Measurements from ENCODE around the gene PCSK4. TPM values are rescaled to one million over a fixed set of nuclear protein-coding genes. Genes with fewer than 3 reads are reported as not detected.
"Not testable (repeated sequence)": the region's sequence is repeated elsewhere in the genome, so short reads cannot be mapped to it uniquely, and the experiment has no call there.

PCSK4 gene
- total RNA-seq, 6 experiments from 2014 or later: 0.34 to 1.2 (median 0.98) TPM

DNA sequence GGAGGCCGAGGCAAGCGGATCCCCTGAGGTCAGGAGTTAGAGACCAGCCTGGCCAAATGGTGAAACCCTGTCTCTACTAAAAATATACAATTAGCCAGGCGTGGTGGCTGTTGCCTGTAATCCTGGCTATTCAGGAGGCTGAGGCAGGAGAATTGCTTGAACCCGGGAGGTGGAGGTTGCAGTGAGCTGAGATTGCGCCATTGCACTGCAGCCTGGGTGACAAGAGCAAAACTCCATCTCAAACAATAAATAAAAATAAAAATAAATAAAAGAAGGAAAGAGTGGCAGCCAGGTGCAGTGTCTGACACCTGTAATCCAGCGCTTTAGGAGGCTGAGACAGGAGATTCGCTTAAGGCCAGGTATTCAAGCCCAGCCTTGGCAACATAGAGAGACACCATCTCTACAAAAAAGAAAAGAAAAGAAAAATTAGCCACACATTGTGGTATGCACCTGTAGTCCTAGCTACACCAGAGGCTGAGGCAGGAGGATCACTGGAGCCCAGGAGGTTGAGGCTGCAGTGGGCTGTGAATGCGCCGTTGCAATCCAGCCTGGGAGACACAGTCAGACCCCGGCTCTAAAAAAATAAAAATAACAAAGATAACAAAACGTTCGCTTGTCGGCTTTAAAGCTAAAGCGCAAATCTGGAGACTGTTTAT is 12.4 kb upstream of the PCSK4 start:
- H3K36me3 Mint-ChIP-seq (ENCODE audit: low read depth): peaks cover 6% of the 10 kb centered on the region; the same call in 1 of the 2 replicates
- peak overlapping the region; percentile 56 for H3K4me3 Mint-ChIP-seq
- H3K9me3 Mint-ChIP-seq: no peaks in the 10 kb centered on the region
- peaks cover under 1% of the 10 kb centered on the region; the same call in 1 of the 2 replicates for H3K4me1 Mint-ChIP-seq (ENCODE audit: low read depth)
- H3K27me3 Mint-ChIP-seq (ENCODE audit: insufficient read depth): peaks cover 13% of the 10 kb centered on the region
- no peak overlapping the region for H3K27ac Mint-ChIP-seq
- no peak for DNase-seq
- TF ChIP-seq, protein P1, sequence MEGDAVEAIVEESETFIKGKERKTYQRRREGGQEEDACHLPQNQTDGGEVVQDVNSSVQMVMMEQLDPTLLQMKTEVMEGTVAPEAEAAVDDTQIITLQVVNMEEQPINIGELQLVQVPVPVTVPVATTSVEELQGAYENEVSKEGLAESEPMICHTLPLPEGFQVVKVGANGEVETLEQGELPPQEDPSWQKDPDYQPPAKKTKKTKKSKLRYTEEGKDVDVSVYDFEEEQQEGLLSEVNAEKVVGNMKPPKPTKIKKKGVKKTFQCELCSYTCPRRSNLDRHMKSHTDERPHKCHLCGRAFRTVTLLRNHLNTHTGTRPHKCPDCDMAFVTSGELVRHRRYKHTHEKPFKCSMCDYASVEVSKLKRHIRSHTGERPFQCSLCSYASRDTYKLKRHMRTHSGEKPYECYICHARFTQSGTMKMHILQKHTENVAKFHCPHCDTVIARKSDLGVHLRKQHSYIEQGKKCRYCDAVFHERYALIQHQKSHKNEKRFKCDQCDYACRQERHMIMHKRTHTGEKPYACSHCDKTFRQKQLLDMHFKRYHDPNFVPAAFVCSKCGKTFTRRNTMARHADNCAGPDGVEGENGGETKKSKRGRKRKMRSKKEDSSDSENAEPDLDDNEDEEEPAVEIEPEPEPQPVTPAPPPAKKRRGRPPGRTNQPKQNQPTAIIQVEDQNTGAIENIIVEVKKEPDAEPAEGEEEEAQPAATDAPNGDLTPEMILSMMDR (IDR thresholded peaks at IDR 0.05): no peak

- TF ChIP-seq, protein P1 (IDR thresholded peaks at IDR 0.05): no peak
- no peak overlapping the region for H3K4me3 Mint-ChIP-seq
- no peak overlapping the region for H3K27ac Mint-ChIP-seq
- no peak for DNase-seq
- no peaks in the 10 kb centered on the region for H3K9me3 Mint-ChIP-seq
- peaks cover 16% of the 10 kb centered on the region for H3K27me3 Mint-ChIP-seq (ENCODE audit: insufficient read depth)
- H3K36me3 Mint-ChIP-seq (ENCODE audit: low read depth): peaks cover 6% of the 10 kb centered on the region; the same call in 1 of the 2 replicates
- no peaks in the 10 kb centered on the region for H3K4me1 Mint-ChIP-seq (ENCODE audit: low read depth)
Measured at GRCh38 chr19:1501200-1501595, 11.0 kb upstream of the PCSK4 start.

GRCh38 chr19:1499231-1499630 is 9.1 kb upstream of the PCSK4 start:
- H3K4me1 Mint-ChIP-seq (ENCODE audit: low read depth); H3K27ac Mint-ChIP-seq: not testable (repeated sequence)

GRCh38 chr19:1497578-1498235 is 7.6 kb upstream of the PCSK4 start:
- no peaks in the 10 kb centered on the region for H3K4me1 Mint-ChIP-seq (ENCODE audit: low read depth)
- H3K36me3 Mint-ChIP-seq (ENCODE audit: low read depth): no peaks in the 10 kb centered on the region
- TF ChIP-seq, protein P1 (IDR thresholded peaks at IDR 0.05): no peak
- no peak for DNase-seq
- no peak overlapping the region for H3K27ac Mint-ChIP-seq
- H3K27me3 Mint-ChIP-seq (ENCODE audit: insufficient read depth): peaks cover 13% of the 10 kb centered on the region; the same call in 1 of the 2 replicates
- no peaks in the 10 kb centered on the region for H3K9me3 Mint-ChIP-seq
- H3K4me3 Mint-ChIP-seq: no peak overlapping the region

More at GRCh38 chr19:1499231-1499630, 9.1 kb upstream of the PCSK4 start:
- not testable (repeated sequence) for H3K9me3 Mint-ChIP-seq; H3K4me3 Mint-ChIP-seq; DNase-seq; H3K36me3 Mint-ChIP-seq (ENCODE audit: low read depth)
- H3K27me3 Mint-ChIP-seq (ENCODE audit: insufficient read depth): peaks cover 16% of the 10 kb centered on the region

DNA sequence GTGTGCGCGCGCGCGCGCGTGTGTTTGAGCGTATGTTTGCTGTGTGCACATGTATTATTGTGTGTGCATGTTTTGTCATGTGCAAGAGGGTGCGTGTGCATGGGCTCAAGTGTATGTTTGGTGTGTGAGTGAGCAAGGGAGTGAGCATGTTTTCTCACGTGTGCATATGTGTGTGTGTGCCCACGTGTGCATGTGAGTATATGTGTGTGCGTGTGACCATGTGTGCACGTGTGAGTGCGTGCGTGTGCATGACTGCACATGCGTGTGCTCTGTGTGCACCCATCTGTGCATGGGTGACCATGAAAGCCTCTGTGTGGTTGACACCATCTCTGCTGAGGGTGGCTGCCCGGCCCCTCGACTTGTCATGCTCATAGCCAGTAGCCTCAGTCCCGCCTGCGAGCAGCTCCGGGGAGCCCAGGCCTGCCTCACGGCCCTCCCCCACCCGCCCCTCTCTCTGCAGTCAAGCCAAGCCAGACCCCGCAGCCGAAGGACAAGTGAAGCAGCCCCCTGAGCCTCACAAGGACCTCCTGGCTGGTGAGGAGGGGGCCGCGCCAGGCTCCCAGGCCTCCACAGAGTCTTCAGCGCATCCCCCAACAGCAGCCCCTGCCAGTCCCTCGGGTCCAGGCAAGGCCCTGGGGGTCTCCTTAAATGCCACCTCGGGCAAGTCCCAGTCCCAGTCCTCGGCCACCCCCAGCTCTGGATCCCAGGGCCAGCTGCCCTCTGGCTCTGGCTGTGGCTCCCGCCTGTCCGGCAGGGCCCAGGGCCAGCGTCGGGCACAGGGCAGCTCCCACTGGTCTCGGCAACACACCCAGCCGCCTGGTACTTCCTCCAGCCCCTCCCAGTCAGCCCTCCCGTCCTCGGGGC is 6.8 kb upstream of the PCSK4 start:
- H3K27me3 Mint-ChIP-seq (ENCODE audit: insufficient read depth): peaks cover 11% of the 10 kb centered on the region; the same call in 1 of the 2 replicates
- no peak overlapping the region for H3K4me3 Mint-ChIP-seq
- no peak overlapping the region for H3K27ac Mint-ChIP-seq
- no peaks in the 10 kb centered on the region for H3K9me3 Mint-ChIP-seq
- TF ChIP-seq, protein P1 (IDR thresholded peaks at IDR 0.05): no peak
- no peaks in the 10 kb centered on the region; the same call in 1 of the 2 replicates for H3K4me1 Mint-ChIP-seq (ENCODE audit: low read depth)
- no peak for DNase-seq
- no peaks in the 10 kb centered on the region for H3K36me3 Mint-ChIP-seq (ENCODE audit: low read depth)
